Keratinocyte (primary cell): ENCODE measurements around the gene SLC26A4.

Experiments
- EZH2 ChIP-seq: IDR thresholded peaks from one replicate; pipeline ENCODE4 v1.6.1; 2012; ENCODE audit warnings: inconsistent platforms, mild to moderate bottlenecking, low read length, moderate library complexity
- TF ChIP-seq, protein P1 (sequence below), 3 experiments: IDR thresholded peaks in 1 of 3; conservative IDR thresholded peaks in 1 of 3; optimal IDR thresholded peaks in 1 of 3; 2 replicates in 2 of 3; 3 replicates in 1 of 3; pipeline versions ENCODE3 to v1.5.1; 2011; ENCODE audit warnings: low read length in 3 of 3, mild to moderate bottlenecking in 3 of 3, moderate library complexity in 2 of 3, control low read depth in 1 of 3, inconsistent platforms in 1 of 3; ENCODE audit not compliant: insufficient read depth in 2 of 3; ENCODE audit errors: extremely low read depth in 1 of 3

DNA sequence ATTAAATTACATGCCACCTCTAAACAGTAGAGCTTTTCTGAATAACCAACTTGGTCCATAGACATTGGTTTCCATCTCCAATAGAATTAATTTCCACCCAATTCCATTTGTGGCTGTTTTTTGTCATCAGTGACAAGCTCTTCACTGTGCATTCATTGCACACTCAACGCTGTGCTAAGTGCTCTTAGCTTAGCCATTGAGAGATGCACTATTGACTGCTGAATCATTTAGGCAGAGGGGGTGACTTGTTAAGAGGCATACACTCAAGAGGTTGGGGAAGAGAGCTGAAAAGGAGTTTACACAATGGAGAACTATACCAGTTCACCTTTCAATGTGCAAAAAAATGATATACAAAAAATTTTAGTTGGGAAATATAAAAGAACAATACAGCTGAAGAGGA, 51.4 kb downstream of the SLC26A4 start:
- TF ChIP-seq, protein P1, sequence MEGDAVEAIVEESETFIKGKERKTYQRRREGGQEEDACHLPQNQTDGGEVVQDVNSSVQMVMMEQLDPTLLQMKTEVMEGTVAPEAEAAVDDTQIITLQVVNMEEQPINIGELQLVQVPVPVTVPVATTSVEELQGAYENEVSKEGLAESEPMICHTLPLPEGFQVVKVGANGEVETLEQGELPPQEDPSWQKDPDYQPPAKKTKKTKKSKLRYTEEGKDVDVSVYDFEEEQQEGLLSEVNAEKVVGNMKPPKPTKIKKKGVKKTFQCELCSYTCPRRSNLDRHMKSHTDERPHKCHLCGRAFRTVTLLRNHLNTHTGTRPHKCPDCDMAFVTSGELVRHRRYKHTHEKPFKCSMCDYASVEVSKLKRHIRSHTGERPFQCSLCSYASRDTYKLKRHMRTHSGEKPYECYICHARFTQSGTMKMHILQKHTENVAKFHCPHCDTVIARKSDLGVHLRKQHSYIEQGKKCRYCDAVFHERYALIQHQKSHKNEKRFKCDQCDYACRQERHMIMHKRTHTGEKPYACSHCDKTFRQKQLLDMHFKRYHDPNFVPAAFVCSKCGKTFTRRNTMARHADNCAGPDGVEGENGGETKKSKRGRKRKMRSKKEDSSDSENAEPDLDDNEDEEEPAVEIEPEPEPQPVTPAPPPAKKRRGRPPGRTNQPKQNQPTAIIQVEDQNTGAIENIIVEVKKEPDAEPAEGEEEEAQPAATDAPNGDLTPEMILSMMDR (optimal IDR thresholded peaks at IDR 0.05 in 1 of 3, IDR thresholded peaks at IDR 0.05 in 1 of 3, conservative IDR thresholded peaks at IDR 0.05 in 1 of 3; ENCODE audit: extremely low read depth in 1 of 3, insufficient read depth in 2 of 3, low read length in 3 of 3), result no peak
- no peak for TF ChIP-seq EZH2
